HG03039 (cell line): ENCODE measurements around the gene PARD6A.

Experiments
- ATAC-seq: cut with Tn5 transposase; IDR thresholded peaks from one replicate; pipeline ENCODE4 v1.9.1; 2021; ENCODE audit warnings: mild to moderate bottlenecking, moderate library complexity; ENCODE audit not compliant: unreplicated experiment

PARD6A gene, protein sequence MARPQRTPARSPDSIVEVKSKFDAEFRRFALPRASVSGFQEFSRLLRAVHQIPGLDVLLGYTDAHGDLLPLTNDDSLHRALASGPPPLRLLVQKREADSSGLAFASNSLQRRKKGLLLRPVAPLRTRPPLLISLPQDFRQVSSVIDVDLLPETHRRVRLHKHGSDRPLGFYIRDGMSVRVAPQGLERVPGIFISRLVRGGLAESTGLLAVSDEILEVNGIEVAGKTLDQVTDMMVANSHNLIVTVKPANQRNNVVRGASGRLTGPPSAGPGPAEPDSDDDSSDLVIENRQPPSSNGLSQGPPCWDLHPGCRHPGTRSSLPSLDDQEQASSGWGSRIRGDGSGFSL

DNA sequence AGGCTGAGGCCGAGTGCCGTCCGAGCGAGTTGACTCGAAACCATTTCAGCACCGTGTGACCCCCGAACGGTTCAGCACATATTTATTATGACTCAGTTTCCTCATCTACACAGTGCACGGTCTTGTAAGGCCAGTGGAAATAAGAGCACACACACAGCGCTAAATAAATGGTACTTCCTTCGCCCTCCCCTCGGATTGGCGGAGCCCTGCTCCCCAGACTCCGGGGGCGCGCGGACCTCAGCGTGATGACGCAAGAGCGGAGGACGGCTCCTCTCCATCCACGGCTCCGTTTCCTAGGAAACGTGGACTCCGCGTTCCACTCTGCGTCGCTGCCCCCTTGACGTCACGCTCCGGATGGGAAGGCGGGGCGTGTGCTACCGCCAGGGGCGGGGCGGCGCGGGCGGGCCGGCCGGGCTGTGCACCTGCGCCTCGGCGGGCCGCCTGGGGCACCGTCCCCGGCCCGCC, at the start of gene PARD6A:
Gene PARD6A (plus strand): TSS at position 397 of the 465 bp plus-strand sequence. CDS start 79 bp downstream, outside the sequence.
- peak; percentile 62 for ATAC-seq

DNA sequence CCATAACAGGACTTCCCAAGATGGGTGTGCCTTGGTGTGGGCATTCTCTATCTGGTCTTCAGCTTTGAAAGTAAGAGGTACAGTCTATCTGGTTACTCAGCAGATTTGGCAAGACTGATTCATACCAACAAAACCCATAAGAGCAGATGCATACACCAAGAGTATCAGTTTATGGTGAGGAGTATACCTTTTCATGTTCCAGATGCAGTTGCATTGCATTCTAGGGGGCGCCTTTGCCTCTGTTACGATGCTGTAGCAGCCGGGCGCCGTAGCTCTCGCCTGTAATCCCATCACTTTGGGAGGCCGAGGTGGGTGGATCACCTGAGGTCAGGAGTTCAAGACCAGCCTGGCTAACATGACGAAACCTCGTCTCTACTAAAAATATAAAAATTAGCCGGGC, 47.0 kb upstream of the PARD6A start:
- ATAC-seq = no peak

DNA sequence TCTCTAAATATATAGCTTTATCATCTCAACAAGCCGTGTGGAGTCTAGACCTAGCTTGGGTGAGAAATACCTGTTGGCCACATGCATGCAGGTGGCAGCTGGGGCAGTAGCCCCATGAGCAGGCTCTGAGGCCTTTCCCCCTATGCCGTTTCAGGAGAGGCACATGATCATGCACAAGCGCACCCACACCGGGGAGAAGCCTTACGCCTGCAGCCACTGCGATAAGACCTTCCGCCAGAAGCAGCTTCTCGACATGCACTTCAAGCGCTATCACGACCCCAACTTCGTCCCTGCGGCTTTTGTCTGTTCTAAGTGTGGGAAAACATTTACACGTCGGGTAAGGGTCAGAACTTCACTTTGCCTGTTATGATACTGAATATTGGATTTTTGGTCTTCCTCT, 32.5 kb upstream of the PARD6A start:
- no peak for ATAC-seq

DNA sequence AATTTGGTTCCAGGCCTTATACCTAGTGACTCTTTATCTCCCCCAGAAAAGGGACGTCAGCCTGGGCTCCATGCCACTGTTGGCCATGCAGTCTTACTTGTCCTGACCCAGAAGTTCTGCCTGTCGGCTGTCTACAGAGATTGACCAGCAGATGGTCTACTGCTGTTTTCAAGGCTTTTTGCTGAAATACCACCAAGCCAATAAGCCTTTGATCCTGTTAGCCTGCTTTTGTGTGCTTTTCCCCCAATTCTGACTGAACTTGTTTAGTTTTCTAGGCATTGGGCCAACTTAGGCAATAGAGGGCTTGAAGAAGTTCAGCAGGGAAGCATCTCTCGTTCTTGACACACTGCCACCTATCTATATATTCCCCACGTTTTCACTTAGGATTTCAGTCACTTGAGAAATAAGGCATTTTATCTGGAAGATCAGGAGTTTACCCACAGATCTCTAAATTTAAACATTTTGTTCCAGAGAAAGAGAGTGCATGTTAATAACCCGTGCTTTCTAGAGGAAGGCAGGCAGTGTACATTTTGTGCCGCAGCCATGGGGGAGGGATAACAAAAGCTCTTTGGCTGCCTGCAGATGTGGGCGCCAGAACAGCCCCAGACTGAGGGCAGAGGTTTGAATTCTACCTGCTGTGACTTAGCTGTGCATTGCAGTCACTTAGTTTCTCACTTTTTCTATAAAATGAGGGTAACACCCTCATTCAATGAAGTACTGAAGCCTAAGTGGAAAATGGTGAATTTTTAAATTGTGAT, 28.2 kb upstream of the PARD6A start:
- no peak for ATAC-seq

DNA sequence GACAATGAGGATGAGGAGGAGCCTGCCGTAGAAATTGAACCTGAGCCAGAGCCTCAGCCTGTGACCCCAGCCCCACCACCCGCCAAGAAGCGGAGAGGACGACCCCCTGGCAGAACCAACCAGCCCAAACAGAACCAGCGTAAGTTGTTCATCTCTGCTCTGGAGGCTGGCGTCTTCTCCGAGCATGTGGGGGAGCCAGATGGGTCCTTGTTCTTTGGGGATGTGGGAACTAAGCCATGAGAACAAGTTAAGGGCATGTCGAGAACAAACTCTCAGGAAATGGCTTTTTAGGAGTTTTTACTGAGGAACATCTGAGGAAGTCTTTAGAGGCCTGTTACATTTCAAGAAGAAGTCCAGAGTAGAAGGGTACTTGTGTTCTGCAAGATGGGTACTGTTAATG, 24.0 kb upstream of the PARD6A start:
- no peak for ATAC-seq

DNA sequence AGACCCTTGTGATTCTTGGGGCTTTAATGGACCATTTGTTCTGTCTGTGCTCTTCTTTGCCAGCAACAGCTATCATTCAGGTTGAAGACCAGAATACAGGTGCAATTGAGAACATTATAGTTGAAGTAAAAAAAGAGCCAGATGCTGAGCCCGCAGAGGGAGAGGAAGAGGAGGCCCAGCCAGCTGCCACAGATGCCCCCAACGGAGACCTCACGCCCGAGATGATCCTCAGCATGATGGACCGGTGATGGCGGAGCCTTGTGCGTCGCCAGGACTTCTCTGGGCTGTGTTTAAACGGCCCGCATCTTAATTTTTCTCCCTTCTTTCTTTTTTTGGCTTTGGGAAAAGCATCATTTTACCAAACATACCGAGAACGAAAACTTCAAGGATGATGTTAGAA, 23.1 kb upstream of the PARD6A start:
- no peak for ATAC-seq

DNA sequence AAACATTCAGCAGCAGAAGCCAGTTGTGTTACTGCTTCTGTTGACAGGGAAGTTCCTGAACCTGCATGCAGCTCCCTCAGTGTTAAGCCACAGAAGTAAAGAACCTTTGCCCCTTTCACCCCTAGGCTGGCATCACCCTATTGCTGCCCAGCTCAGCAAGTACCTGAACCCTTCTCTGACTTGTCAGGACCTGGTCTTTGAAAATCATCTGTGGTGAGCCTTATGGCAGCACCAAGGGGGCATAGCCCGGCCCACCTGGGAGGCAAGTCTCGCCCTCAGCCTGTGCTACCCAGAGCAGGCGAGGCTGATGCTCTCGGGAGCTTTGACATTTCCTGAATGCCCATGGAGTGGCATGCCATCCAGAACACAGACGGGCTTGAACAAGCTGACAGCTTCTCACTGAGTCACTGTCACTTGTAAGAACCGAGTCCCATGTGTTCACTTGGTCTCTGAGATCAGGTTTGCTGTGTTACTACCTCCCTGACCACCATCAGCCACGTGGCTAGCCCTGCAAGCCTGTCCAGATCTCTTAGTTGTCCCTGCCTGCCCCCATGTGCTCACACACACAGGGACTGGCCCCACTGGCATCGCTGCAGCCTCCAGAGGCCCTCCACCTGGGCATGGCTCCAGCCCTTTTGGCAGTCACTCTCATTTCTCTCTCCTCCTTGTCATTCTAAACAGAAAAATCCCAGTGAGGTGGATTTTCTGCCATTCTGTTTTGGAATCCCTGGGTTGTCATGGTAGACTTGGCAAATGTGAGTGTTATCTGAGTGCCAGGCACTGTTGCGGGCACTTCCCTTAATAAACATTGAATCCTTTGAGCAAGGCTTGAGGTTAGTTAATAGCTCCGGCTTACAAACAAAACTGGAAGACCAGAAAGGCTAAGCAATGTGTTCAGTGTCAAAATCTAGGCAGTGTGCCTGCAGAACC, 18.7 kb upstream of the PARD6A start:
- ATAC-seq = no peak

DNA sequence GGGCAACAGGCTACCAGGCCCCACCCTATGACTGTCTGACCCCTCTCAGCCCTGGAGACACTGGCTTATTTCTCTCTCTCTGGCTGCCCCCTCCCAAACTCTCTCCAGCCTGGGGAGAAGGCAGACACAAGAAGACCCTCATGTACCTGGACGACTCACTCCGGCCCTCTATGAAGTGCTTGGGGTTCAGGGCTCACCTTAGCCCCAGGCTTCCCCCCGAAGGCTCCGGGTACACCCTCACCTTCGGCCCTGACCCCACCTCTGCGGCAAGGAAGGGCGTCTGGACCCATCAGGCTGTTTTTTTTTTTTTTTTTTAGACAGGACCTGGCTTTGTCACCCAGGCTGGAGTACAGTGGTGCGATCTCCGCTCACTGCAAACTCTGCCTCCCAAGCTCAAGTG, 16.7 kb upstream of the PARD6A start:
- ATAC-seq = no peak

DNA sequence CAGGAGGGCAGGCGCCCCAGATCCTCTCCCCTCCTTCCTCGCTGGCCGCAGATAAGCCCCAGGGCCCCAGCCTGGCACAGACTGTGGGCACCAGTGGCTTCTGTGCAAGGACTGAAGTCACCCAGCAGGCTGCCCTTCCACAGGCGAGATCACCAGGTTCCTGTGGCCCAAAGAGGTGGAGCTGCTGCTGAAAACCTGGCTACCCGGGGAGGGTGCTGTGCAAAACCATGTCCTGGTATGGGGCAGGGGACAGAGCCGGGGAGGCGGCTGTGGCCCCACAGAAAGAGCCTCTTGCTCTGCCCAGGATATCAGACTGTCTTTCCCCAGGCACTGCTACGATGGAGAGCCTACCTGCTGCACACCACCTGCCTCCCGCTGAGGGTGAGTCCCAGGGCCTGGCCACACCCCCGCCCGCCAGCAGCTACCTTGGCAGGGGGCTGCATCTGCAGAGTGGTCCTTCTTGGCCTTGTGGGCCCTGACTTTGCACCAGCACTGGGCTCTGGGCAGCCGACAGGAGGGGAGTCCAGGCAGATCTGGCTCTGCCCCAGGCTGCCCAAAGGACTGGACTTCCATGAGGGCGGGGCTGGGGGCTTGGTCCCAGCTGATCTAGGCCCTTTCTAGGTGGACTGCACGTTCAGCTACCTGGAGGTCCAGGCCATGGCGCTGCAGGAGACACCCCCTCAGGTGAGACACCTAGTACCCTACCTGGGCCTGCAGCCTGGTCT, 15.2 kb upstream of the PARD6A start:
- no peak for ATAC-seq

DNA sequence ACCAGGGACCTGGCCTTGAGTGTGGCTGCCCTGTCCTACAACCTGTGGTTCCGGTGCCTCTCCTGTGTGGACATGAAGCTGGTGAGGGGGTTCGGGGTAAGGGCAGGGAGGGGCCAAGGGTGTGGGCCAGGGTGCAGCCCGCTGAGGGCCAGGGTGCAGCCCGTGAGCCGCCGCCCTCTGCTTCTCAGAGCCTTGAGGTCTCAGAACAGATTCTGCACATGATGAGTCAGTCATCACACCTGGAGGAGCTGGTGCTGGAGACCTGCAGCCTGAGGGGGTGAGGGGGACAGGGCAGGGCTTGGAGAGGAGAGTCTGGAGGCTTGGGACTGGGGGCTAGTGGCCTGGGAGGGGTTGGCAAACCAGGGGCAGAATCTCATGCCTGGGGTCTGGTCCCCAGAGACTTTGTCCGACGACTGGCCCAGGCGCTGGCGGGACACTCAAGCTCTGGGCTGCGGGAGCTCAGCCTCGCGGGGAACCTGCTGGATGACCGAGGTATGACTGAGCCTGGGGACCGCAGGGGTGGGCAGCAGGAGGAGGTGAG, 13.6 kb upstream of the PARD6A start:
- no peak for ATAC-seq

DNA sequence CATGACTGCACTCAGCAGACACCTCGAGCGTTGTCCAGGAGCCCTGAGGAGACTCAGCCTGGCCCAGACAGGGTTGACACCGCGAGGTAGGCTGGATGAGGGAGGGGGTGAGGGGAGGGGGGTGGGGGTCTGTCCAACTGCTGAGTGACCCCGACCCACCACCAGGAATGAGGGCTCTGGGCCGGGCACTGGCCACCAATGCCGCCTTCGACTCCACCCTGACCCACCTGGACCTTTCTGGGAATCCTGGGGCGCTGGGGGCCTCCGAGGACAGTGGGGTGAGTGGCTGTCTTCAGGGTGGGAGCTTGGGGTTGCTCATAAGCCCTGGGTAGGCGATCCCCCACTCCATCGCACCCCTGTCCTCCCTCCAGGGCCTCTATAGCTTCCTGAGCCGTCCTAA, 13.1 kb upstream of the PARD6A start:
- ATAC-seq = no peak

DNA sequence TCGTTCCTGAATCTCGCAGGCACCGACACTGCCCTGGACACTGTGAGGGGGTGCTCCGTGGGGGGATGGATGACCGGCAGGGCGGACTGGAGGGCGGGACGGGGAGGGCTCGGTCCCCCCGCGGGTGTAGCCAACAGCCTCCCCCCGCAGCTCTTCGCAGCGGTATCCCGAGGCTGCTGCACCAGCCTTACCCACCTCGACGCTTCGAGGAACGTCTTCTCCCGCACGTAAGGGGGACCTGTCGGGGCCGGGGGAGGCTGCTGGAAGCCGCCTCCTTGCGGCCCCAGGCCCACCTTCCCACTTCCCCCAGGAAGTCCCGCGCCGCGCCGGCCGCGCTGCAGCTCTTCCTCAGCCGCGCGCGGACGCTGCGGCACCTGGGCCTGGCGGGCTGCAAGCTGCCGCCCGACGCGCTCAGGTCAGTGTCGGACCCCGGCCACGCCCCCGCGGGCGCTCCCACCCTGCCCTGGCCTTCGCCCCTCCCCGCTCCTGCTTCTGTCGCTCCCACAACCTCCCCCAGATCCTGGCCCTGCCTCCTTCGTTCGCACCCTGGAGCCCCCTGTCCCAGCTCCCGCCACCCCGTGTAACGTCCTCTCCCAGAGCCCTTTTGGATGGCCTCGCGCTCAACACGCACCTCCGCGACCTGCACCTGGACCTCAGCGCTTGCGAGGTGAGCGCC, 12.5 kb upstream of the PARD6A start:
- ATAC-seq = no peak

DNA sequence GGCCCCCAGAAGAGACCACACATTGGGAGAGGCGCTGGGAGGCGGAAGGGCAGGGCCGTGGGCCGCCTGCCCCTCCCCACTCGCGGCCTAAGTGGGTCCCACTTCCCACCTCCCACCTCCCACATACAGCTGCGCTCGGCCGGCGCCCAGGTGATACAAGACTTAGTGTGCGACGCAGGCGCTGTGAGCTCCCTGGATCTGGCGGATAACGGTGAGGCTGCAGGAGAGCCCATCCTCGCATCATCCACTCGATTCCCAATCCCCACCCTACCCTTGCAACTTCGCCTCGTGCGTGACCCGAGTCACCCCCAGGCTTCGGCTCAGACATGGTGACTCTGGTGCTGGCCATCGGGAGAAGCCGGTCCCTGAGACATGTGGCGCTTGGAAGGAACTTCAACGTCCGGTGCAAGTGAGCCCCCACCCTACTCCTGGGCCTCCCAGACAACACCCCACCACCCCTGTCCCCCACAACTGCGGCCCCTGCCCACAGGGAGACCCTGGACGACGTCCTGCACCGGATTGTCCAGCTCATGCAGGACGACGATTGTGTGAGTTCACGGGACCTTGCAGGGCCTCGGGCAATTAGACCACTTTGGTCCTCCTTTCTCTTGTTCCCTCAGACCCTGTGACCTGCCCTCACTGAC, 11.9 kb upstream of the PARD6A start:
- ATAC-seq = no peak

DNA sequence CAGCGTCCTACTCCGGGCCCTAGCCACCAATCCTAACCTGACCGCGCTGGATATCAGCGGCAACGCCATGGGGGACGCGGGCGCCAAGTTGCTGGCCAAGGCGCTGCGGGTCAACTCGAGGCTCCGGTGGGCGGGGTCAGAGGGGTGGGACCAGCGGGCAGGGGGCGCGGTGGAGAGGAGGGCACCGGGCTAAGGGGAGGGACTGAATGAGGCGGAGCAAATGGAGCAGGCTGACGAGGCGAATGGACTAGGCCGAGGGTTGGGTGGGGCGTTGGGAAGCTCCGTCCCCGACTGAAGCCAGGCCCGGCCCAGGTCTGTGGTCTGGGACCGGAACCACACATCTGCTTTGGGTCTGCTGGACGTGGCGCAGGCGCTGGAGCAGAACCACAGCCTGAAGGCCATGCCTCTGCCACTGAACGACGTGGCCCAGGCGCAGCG, 11.2 kb upstream of the PARD6A start:
- ATAC-seq = no peak

DNA sequence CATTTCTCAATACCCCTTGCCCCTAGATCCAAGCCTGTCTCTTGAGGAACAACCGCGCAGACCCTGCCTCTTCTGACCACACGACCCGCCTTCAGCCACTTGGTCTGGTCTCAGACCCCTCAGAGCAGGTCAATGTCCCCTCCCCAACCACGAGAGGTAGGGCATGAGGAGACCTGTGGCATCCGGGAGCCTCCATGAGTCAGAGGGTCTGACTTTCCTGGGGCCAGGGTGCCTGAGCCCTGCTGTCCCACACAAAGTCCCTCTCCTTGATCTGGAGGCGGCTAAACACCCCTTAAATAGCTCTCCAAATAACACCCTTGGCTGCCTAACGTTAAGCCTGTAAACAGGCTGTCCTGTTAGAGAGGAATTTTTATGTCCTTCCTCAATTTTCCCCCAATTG, 10.7 kb upstream of the PARD6A start:
- ATAC-seq = no peak

DNA sequence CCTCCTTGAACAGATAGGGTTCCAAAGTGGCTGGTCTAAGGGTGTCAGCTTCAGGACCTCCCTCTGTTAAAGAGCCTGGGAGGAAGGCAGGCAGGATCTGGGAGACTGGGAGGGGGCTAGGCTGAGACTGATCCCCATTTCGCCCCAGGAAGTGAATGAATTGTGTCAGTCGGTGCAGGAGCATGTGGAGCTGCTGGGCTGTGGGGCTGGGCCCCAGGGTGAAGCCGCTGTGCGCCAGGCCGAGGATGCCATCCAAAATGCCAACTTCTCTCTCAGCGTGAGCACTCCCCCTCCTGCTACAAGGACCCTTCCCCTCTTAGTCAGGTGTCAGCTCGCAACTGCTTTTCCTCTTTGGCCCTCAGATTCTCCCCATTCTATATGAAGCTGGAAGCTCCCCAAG, 9.7 kb upstream of the PARD6A start:
- ATAC-seq = no peak

DNA sequence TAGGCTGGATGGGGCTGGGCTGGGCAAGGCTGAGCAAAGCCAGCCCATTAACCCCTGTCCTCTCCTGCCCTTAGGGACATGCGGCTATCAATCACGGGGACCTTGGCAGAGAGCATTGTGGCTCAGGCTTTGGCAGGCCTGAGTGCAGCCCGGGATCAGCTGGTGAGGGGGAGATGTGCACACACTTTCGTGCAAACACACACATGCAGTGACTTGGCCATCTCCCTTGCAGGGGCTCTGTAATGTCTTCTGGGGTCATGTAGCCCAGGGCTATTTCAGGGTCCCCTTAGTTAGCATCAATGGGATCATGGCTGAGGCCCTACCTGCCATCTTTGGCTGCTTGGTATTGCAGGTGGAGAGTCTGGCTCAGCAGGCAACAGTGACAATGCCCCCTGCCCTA, 8.9 kb upstream of the PARD6A start:
- no peak for ATAC-seq

DNA sequence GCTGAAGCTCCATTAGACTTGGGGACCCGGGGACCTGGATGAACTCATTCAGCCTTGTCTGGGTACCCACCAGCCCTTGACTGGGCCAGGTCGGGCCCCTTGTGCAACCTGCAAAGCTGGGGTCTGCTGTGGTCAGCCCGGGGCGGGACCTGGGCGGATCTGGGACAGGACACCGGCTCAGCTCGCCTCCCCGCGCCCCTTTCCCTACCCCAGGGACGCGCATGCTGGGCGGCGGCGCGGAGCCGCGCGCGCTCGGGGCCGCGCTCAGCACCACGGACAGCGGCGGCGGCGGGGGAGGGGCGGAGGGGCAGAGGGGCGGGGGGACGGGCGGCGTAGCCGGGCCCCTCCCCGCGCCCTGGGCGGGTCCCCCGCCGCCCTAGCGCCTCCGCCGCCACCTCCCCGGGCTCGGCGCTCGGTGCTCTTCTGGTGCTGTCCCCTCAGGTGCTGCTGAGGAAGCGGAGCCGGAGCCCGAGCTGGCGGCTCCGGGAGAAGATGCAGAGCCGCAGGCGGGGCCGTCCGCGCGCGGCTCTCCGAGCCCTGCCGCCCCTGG, 8.1 kb upstream of the PARD6A start:
- ATAC-seq = no peak
